PFSK-1 (cell line): ENCODE measurements around the gene GFPT2.

Source experiments
- FOXP2 ChIP-seq: optimal IDR thresholded peaks from 2 replicates; pipeline ENCODE3; 2011; ENCODE audit warnings: borderline replicate concordance, control low read depth, inconsistent platforms; ENCODE audit not compliant: insufficient read depth; ENCODE audit errors: extremely low read length, extremely low read depth
- POLR2AphosphoS5 ChIP-seq: IDR thresholded peaks from 2 replicates; pipeline ENCODE4 v1.6.1; 2012; ENCODE audit warnings: low read depth, mild to moderate bottlenecking, control low read depth, low read length, moderate library complexity
- REST ChIP-seq, 2 experiments: IDR thresholded peaks; 2 replicates each; pipeline versions ENCODE4 v1.6.1 to v1.8.0; 2011 to 2012; ENCODE audit warnings: low read depth in 2 of 2, low read length in 2 of 2, control low read depth in 1 of 2, inconsistent platforms in 1 of 2, mild to moderate bottlenecking in 1 of 2, moderate library complexity in 1 of 2; ENCODE audit not compliant: insufficient read depth in 1 of 2
- SIN3A ChIP-seq: IDR thresholded peaks from 2 replicates; pipeline ENCODE4 v1.6.1; 2012; ENCODE audit warnings: mild to moderate bottlenecking, low read length, moderate library complexity, borderline replicate concordance; ENCODE audit not compliant: insufficient read depth
- TAF1 ChIP-seq: IDR thresholded peaks from 2 replicates; pipeline ENCODE4 v1.6.1; 2012; ENCODE audit warnings: low read length, control low read depth, borderline replicate concordance; ENCODE audit not compliant: insufficient read depth

The GFPT2 gene

DNA sequence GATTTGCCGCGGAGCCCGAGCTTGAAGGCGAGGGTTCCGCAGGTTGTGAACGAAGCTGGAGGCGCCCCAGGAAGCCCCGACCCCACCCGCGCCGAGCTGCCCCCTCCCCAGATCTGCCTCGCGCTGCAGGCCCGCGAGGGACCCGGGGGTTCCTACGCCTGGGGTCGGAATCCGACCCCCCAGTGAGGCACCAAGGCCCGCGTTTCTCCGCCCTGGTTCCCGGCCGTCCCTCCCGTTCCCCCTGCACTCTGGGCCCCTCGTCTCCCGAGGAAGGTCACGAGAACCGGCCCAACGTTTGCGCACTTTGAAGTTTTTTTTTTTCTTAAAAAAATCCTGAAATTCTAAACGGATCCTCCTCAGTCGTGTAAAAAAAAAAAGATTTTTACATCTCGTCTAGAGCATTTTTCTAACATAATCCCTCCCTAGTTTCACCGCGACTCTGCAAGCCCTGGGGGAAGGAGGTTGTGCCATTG is 880 bp upstream of the GFPT2 start:
- no peak for TF ChIP-seq TAF1
- no peak for TF ChIP-seq SIN3A
- TF ChIP-seq REST (IDR thresholded peaks at IDR 0.05; ENCODE audit: insufficient read depth in 1 of 2, low read depth in 2 of 2, low read length in 2 of 2) = no peak
- TF ChIP-seq FOXP2 = no peak
- no peak for TF ChIP-seq POLR2AphosphoS5

DNA sequence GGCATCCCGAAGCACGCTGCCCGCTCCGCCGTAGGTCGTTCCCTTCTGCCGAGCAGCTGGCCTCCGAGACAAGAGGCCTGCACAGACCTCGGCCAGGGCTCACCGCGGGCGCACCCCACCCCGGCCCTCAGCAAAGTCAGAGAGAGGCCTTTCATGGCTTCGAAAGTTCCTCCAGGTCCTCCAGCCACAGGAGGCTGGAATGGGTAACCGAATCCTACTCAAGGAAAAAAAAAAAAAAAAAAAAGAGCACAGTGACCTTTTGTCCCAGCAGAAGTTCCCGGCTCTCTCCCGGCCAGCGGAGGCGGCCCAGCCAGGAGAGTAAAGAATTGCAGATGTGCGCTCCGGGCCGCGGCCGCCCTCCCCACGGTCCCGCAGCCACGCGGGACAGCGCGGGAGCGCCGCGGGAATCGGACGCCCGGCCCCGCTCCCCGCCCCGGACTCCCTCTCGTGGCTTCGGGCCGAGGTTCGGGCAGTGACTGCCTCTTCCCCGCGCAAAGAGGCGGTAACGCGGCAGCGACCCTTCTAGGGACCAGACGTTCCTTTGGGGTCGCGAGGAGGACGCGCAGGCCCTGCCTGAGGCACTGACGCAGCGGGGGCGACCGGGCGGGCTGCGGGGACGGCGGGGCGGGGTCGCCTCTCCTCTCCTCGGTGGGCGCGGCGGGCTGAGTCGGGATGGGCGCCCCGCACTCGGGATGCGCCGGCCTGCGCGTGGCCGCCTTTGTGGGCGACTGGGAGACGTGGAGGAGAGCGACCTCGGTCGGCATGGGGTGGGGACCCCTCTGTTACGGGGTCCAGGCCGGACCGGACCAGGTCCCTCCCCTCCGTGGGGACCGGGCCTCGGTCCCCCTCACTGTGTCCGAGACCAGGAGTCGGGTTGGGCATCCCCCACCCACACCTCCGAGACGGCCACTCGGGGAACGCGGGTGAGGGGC is 754 bp downstream of the GFPT2 start:
- no peak for TF ChIP-seq SIN3A
- TF ChIP-seq FOXP2 = no peak
- TF ChIP-seq TAF1 = no peak
- TF ChIP-seq POLR2AphosphoS5 = no peak
- TF ChIP-seq REST (IDR thresholded peaks at IDR 0.05; ENCODE audit: insufficient read depth in 1 of 2, low read depth in 2 of 2, low read length in 2 of 2) = no peak

GRCh38 chr5:180350711-180351465 is 2.2 kb downstream of the GFPT2 start:
- TF ChIP-seq POLR2AphosphoS5 = no peak
- TF ChIP-seq REST (IDR thresholded peaks at IDR 0.05; ENCODE audit: insufficient read depth in 1 of 2, low read depth in 2 of 2, low read length in 2 of 2) = no peak
- no peak for TF ChIP-seq FOXP2
- TF ChIP-seq TAF1 = no peak

GRCh38 chr5:180350296-180350695 is 2.8 kb downstream of the GFPT2 start:
- no peak for TF ChIP-seq POLR2AphosphoS5
- no peak for TF ChIP-seq FOXP2
- no peak for TF ChIP-seq TAF1
- no peak for TF ChIP-seq REST (IDR thresholded peaks at IDR 0.05; ENCODE audit: insufficient read depth in 1 of 2, low read depth in 2 of 2, low read length in 2 of 2)
- no peak for TF ChIP-seq SIN3A
